Caco-2 (cell line): ENCODE measurements around the gene MLLT10. TPM values are rescaled to one million over a fixed set of nuclear protein-coding genes. Genes with fewer than 3 reads are reported as not detected.

Source experiments
- BruUV-seq: library from RNA; stranded (reverse); fragments of 400-500 nt; replicated peaks from 2 replicates; lab custom pipeline; 2021; lab: Mats Ljungman, UMichigan
- CTCF ChIA-PET: fragments of 300-600 bp; sonication (Branson Sonifier 250); formaldehyde crosslinking; loops from one replicate; lab custom pipeline; 2022; ENCODE audit warnings: antibody characterized with exemption; lab: Charles Lee
- POLR2A ChIA-PET: fragments of 300-600 bp; sonication (Branson Sonifier 250); formaldehyde crosslinking; loops from one replicate; lab custom pipeline; 2022; ENCODE audit warnings: antibody characterized with exemption; lab: Charles Lee
- DNase-seq, 2 experiments: peaks; one replicate each; pipeline versions ENCODE4 v3.0.0 to v3.0.0-alpha.2; 2020 to 2022
- H3K27me3 ChIP-seq: replicated peaks from 2 replicates; pipeline ENCODE4 v1.6.0; 2011; ENCODE audit warnings: low read length; ENCODE audit not compliant: control insufficient read depth, insufficient read depth
- H3K36me3 ChIP-seq: 2 replicates; pipeline ENCODE4 v1.5.1; 2011; ENCODE audit warnings: low read length; ENCODE audit not compliant: control insufficient read depth, insufficient read depth
- H3K4me1 ChIP-seq: fragments of 250-450 bp; sonication (Bioruptor Pico); 2 replicates; pipeline ENCODE4 v1.5.1; 2020; ENCODE audit warnings: mild to moderate bottlenecking
- H3K4me3 ChIP-seq: 2 replicates; pipeline ENCODE4 v1.5.1; 2011; ENCODE audit warnings: low read depth, mild to moderate bottlenecking, control low read depth, low read length
- H3K9me3 ChIP-seq: fragments of 250-450 bp; sonication (Bioruptor Pico); 2 replicates; pipeline ENCODE4 v1.5.1; 2020; ENCODE audit warnings: mild to moderate bottlenecking, moderate library complexity
- H3K27ac Mint-ChIP-seq: one replicate; pipeline ENCODE4 v1.8.0; 2022; ENCODE audit warnings: mixed read lengths; ENCODE audit not compliant: unreplicated experiment
- H3K27me3 Mint-ChIP-seq: one replicate; pipeline ENCODE4 v1.8.0; 2022; ENCODE audit warnings: mixed read lengths; ENCODE audit not compliant: insufficient read depth, unreplicated experiment
- H3K36me3 Mint-ChIP-seq: one replicate; pipeline ENCODE4 v1.8.0; 2022; ENCODE audit warnings: mild to moderate bottlenecking, mixed read lengths; ENCODE audit not compliant: insufficient read depth, unreplicated experiment
- H3K4me1 Mint-ChIP-seq: one replicate; pipeline ENCODE4 v1.8.0; 2022; ENCODE audit warnings: low read depth, mixed read lengths; ENCODE audit not compliant: unreplicated experiment
- H3K4me3 Mint-ChIP-seq: one replicate; pipeline ENCODE4 v1.8.0; 2022; ENCODE audit warnings: mild to moderate bottlenecking, moderate library complexity, mixed read lengths; ENCODE audit not compliant: unreplicated experiment
- H3K9me3 Mint-ChIP-seq: one replicate; pipeline ENCODE4 v1.8.0; 2022; ENCODE audit warnings: mixed read lengths; ENCODE audit not compliant: unreplicated experiment
- CTCF ChIP-seq, 2 experiments: fragments of 200-600 bp in 1 of 2; IDR thresholded peaks; 1 replicate in 1 of 2; 2 replicates in 1 of 2; pipeline versions ENCODE4 v1.5.1 to v1.8.0; 2011 to 2022; ENCODE audit warnings: antibody characterized with exemption in 1 of 2, control low read depth in 1 of 2, inconsistent platforms in 1 of 2, low read depth in 1 of 2, low read length in 1 of 2, mild to moderate bottlenecking in 1 of 2, moderate library complexity in 1 of 2; ENCODE audit not compliant: insufficient read depth in 1 of 2, severe bottlenecking in 1 of 2, unreplicated experiment in 1 of 2
- intact Hi-C: fragments of 100-400 bp; cut with micrococcal nuclease; formaldehyde crosslinking; loops from one replicate; pipeline ENCODE4 v1.10.0; 2022; ENCODE audit not compliant: unreplicated experiment
- total RNA-seq: library from RNA; stranded (reverse); gene quantifications from 2 replicates; pipeline ENCODE4 v1.2.3, GENCODE V29; 2022

Gene MLLT10
- total RNA-seq, 1 experiment from 2014 or later, result 84.3 TPM

GRCh38 chr10:21526188-21526859, 7.7 kb upstream of the MLLT10 start:
- intact Hi-C loops, result loop anchor here (2.0 to 5.0 kb wide), 2 partner anchors 248 to 429 kb away; no protein-coding TSS in a partner anchor
- Histone ChIP-seq H3K9me3 (no peaks in the 10 kb centered on the region), H3K27me3 (no peaks in the 10 kb centered on the region), H3K4me1 (peaks cover 30% of the 10 kb centered on the region), H3K36me3 (no peaks in the 10 kb centered on the region), H3K4me3 (peak overlapping the region; percentile 70)
- Mint-ChIP-seq H3K4me3 (peak overlapping the region; percentile 88), H3K9me3 (no peaks in the 10 kb centered on the region), H3K27ac (peak overlapping the region; percentile 98), H3K4me1 (peaks cover 28% of the 10 kb centered on the region), H3K27me3 (no peaks in the 10 kb centered on the region), H3K36me3 (peaks cover 29% of the 10 kb centered on the region)
- POLR2A ChIA-PET, result interaction anchor here (0.6 to 4.4 kb wide), 8 partner anchors 10 to 1199 kb away, joined by 3 to 47 read pairs (median 5); partner anchors contain the start of gene DNAJC1
- DNase-seq, result peak in 1 of 2 experiments; percentile 91
- TF ChIP-seq CTCF (IDR thresholded peaks at IDR 0.05; ENCODE audit: insufficient read depth in 1 of 2, low read depth in 1 of 2, low read length in 1 of 2, severe bottlenecking in 1 of 2, unreplicated experiment in 1 of 2), result no peak
- CTCF ChIA-PET, result interaction anchor here (0.9 to 1.6 kb wide), 6 partner anchors 8 to 247 kb away, joined by 3 to 14 read pairs (median 5); no protein-coding TSS in a partner anchor
- BruUV-seq, result TSS peak; percentile 74

DNA sequence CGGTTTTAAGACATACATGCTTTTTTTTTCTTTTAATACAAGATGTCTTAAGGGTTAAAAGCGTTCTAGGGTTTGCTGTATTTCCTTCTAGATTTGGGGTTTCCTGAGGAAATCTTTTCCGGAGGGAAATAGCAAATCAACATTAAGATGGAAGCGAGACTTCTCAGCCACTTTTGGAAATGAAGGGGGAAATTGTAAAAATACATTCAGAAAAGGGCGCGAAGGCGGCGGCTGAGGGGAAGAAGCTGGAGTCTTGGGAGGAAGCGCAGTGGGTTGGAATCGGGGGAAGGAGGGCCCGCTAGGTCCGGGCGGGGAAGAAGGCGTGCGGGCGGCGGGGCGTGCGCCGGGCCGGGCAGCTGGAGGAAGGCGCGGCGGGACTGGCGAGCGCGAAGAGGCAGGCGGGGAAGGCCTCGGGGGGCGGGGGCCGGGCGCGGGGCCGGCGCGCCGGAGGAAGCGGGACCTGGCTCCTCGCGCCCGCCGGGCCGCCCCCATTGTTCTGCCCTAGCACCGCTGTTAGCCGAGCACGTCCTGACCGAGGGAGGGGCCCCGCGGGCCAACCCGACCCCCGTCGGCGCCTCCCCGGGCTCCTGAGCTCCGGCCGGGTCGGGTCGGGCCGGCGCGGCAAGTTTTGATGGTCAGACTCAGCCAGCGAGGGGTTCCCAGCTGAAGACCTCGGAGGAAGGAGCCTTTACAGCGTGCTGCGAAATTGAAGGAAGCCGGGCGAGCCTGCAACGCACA, 7.0 kb upstream of the MLLT10 start:
- intact Hi-C loops, result loop anchor here (1.0 to 5.0 kb wide), 3 partner anchors 201 to 430 kb away; no protein-coding TSS in a partner anchor
- no TSS peak for BruUV-seq
- POLR2A ChIA-PET, result interaction anchor here (0.6 to 4.4 kb wide), 6 partner anchors 9 to 1199 kb away, joined by 3 to 47 read pairs (median 4); no protein-coding TSS in a partner anchor
- peaks cover 28% of the 10 kb centered on the region for H3K4me1 Mint-ChIP-seq
- H3K27me3 ChIP-seq, result no peaks in the 10 kb centered on the region
- no peaks in the 10 kb centered on the region for H3K9me3 ChIP-seq
- H3K36me3 Mint-ChIP-seq, result peaks cover 29% of the 10 kb centered on the region
- peaks cover 30% of the 10 kb centered on the region for H3K4me1 ChIP-seq
- H3K4me3 Mint-ChIP-seq, result peak overlapping the region; percentile 88
- no peak for TF ChIP-seq CTCF (IDR thresholded peaks at IDR 0.05; ENCODE audit: insufficient read depth in 1 of 2, low read depth in 1 of 2, low read length in 1 of 2, severe bottlenecking in 1 of 2, unreplicated experiment in 1 of 2)
- H3K27me3 Mint-ChIP-seq, result no peaks in the 10 kb centered on the region
- H3K9me3 Mint-ChIP-seq, result no peaks in the 10 kb centered on the region
- H3K36me3 ChIP-seq, result no peaks in the 10 kb centered on the region
- H3K4me3 ChIP-seq, result peak overlapping the region; percentile 70
- CTCF ChIA-PET, result interaction anchor here (0.6 to 0.9 kb wide), 4 partner anchors 9 to 248 kb away, joined by 3 read pairs; no protein-coding TSS in a partner anchor
- DNase-seq, result peak; percentile 86 to 87
- peak overlapping the region; percentile 98 for H3K27ac Mint-ChIP-seq
